Ovary (tissue), 9 donors: ENCODE data around the gene PLD2. TPM values are rescaled to one million over a fixed set of nuclear protein-coding genes. Genes with fewer than 3 reads are reported as not detected.
A peak's percentile ranks its signal among the peaks of the same experiment; 100 is the strongest.

Experiments
- DNase-seq, 5 donors: peaks; one replicate each; pipeline ENCODE4 v3.0.0-alpha.2; 2019 to 2020
- H3K27ac ChIP-seq, 2 donors: fragments of 200-600 bp; one replicate each; pipeline versions ENCODE4 v1.5.1 to v1.8.0; 2019 to 2022
- H3K27me3 ChIP-seq: fragments of 200-600 bp; one replicate; pipeline ENCODE4 v1.8.0; 2022
- H3K36me3 ChIP-seq: fragments of 200-600 bp; sonication (generic); one replicate; pipeline ENCODE4 v1.5.1; 2019
- H3K4me1 ChIP-seq: one replicate; pipeline ENCODE4 v1.8.1; 2013; ENCODE audit warnings: mild to moderate bottlenecking, moderate library complexity; ENCODE audit not compliant: insufficient read depth
- H3K4me3 ChIP-seq: fragments of 200-600 bp; sonication (generic); one replicate; pipeline ENCODE4 v1.5.1; 2017
- H3K9me3 ChIP-seq, 2 donors: fragments of 200-600 bp in 1 of 2; sonication (generic) in 1 of 2; one replicate each; pipeline versions ENCODE4 v1.5.1 to v1.8.1; 2013 to 2019; ENCODE audit warnings: mild to moderate bottlenecking in 1 of 2, moderate library complexity in 1 of 2
- EP300 ChIP-seq: sonication (generic); formaldehyde crosslinking; IDR thresholded peaks from one replicate; pipeline ENCODE4 v1.6.1; 2017; ENCODE audit warnings: antibody characterized with exemption
- POLR2A ChIP-seq: fragments of 450-650 bp; IDR thresholded peaks from one replicate; pipeline ENCODE4 v1.6.1; 2017; ENCODE audit warnings: antibody characterized with exemption, mild to moderate bottlenecking, moderate library complexity
- WGBS, 3 donors: extraction: QIAGEN DNeasy Blood & Tissue Kit in 1 of 3; methylation state at CpG; one replicate each; pipeline versions ENCODE4 v1.1.5 to v1.1.7; 2013 to 2017; 5-methylcytosine and 5-hydroxymethylcytosine counted together
- intact Hi-C, 4 donors: fragments of 100-400 bp; cut with DNase I; formaldehyde crosslinking; loops; one replicate each; pipeline versions ENCODE4 v1.11.0 to v1.15.1; 2022 to 2023
- polyA plus RNA-seq, 2 donors: library from polyadenylated mRNA; stranded (reverse); fragments of 200-250 nt in 1 of 2; fragments of 350-450 nt in 1 of 2; fragmentation: Illumina TruSeq in 1 of 2; extraction: RNeasy Lipid Tissue Mini Kit (QIAGEN cat#74804) in 1 of 2; gene quantifications; one replicate each; pipeline ENCODE4 v1.2.3, GENCODE V29; 2013 to 2014
- total RNA-seq, 7 donors: library from RNA; depleted of rRNA in 2 of 7; stranded (reverse); fragments of >200 nt in 2 of 7; fragmentation: NEBNext Ultra II Directional in 3 of 7; extraction: Animal tissue kit (Norgen Biotek cat#: 25700) in 3 of 7; gene quantifications; one replicate each; pipeline versions ENCODE4 v1.1.0 to v1.2.4, GENCODE V29; 2016 to 2023
- TF ChIP-seq, protein P1 (sequence below), 3 donors: fragments of 450-650 bp in 2 of 3; fragments of 200-600 bp in 1 of 3; IDR thresholded peaks; one replicate each; pipeline versions ENCODE4 v1.5.1 to v1.8.0; 2016 to 2022; ENCODE audit warnings: antibody characterized with exemption in 3 of 3, mild to moderate bottlenecking in 1 of 3
- donor health status: DM: no; HTN: no; CAD: no; lungs with moderate emphysema.
- donor health status: DM: no; HTN: no; CAD: no.
- donor health status: Bipolar disorder and iron deficiency.
- donor health status: DM: yes; HTN: yes; CAD: no.
- donor health status: DM: no; HTN: no; CAD: no.
- donor health status: DM: yes; HTN: yes; CAD: no.

Gene PLD2
- total and polyA plus RNA-seq, 9 donors: 16.2 to 53.3 (median 37.8) TPM

DNA sequence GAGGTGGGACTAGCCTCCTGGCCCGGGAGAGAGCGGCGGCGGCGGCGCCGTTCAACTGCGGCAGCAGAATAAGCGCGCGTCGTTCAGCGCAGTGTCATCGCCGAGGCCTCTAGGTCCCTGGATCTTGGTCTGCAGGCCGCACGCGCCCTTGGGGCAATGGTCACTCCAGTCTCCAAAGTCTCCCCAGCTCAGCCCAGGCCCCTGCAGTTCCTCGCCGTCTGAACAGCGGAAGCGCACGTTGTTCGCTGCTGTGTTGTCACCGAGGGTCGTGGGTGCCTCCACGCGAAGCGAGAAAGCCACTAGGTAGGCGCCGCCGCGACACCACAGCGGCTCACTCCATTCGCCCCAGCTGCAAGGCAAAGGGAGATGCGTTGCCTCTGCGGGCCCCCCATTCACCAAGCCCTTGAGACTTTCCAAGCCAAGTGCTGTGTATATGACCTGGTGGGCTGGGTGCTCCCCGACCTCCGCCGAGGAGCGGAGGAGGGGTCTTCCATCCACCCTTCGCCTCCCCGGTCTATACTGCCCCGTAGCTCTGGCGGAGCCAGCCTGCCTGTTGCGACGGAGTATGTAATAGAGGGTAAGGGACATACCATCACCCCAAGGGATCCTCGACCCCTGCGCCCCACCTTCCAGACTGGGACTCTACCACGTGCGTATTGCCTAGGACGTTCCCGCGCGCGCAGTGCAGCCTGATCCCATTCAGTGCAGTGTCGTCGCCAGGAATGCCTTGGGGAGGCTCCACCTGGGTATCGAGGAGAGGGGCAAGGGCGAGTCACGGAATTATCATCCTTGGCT, 21.4 kb upstream of the PLD2 start:
- intact Hi-C loops: loop anchor here (2.0 to 10.0 kb wide), 6 partner anchors 51 to 269 kb away; partner anchors contain the start of genes CHRNE (in 1 of the 4), CXCL16 (in 1 of the 4), MED11 (in 1 of the 4) and ZMYND15 (in 1 of the 4)
- peaks cover 11% of the 10 kb centered on the region for H3K4me1 ChIP-seq
- no peaks in the 10 kb centered on the region for H3K36me3 ChIP-seq
- TF ChIP-seq, protein P1, sequence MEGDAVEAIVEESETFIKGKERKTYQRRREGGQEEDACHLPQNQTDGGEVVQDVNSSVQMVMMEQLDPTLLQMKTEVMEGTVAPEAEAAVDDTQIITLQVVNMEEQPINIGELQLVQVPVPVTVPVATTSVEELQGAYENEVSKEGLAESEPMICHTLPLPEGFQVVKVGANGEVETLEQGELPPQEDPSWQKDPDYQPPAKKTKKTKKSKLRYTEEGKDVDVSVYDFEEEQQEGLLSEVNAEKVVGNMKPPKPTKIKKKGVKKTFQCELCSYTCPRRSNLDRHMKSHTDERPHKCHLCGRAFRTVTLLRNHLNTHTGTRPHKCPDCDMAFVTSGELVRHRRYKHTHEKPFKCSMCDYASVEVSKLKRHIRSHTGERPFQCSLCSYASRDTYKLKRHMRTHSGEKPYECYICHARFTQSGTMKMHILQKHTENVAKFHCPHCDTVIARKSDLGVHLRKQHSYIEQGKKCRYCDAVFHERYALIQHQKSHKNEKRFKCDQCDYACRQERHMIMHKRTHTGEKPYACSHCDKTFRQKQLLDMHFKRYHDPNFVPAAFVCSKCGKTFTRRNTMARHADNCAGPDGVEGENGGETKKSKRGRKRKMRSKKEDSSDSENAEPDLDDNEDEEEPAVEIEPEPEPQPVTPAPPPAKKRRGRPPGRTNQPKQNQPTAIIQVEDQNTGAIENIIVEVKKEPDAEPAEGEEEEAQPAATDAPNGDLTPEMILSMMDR (IDR thresholded peaks at IDR 0.05): no peak
- TF ChIP-seq POLR2A (no peak), EP300 (no peak)
- no peak overlapping the region for H3K27ac ChIP-seq
- peak overlapping the region; percentile 25 for H3K4me3 ChIP-seq
- no peaks in the 10 kb centered on the region for H3K27me3 ChIP-seq
- no peak for DNase-seq
- no peaks in the 10 kb centered on the region for H3K9me3 ChIP-seq
- 8 to 19% (median 9%) methylated on average over 61 of the region's 61 CpGs for WGBS, 3 donors

DNA sequence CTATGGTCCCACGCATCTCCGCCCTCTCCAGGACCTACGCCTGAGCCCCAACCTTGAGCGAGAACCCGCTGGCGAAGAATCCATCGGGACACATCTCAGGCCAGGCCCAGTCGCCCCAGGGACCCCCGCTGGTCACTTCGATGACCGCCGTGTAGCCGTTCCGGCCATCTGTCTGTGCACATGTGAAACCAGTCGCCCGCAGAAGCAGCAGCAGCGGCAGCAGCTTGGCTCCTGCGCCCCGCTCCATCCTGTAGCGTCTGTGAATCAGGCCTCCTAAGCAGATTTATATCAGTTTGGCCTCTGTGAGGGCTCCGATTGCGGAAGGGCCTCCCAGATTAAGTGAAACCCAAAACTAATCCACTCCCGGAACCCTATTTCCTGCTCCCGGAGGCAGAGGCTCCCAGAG, 20.8 kb upstream of the PLD2 start, which contains the start of gene VMO1:
Gene VMO1, minus strand, starts transcription at position 259 of the 406 bp plus-strand sequence. Its CDS starts 12 bp downstream, at position 247.
- no peaks in the 10 kb centered on the region for H3K9me3 ChIP-seq
- H3K4me3 ChIP-seq: peak within 1 kb of the TSS; percentile 25
- peaks cover 13% of the 10 kb centered on the region for H3K4me1 ChIP-seq
- H3K36me3 ChIP-seq: no peaks in the 10 kb centered on the region
- TF ChIP-seq, protein P1 (IDR thresholded peaks at IDR 0.05): no peak
- TF ChIP-seq POLR2A (no peak), EP300 (no peak)
- 3 to 6% (median 5%) methylated on average over 24 of the region's 24 CpGs for WGBS, 3 donors
- H3K27ac ChIP-seq: no peak within 1 kb of the TSS
- no peak for DNase-seq
- intact Hi-C loops: loop anchor here (2.0 to 10.0 kb wide), 6 partner anchors 51 to 269 kb away; partner anchors contain the start of genes CHRNE (in 1 of the 4), CXCL16 (in 1 of the 4), MED11 (in 1 of the 4) and ZMYND15 (in 1 of the 4)
- H3K27me3 ChIP-seq: no peaks in the 10 kb centered on the region

DNA sequence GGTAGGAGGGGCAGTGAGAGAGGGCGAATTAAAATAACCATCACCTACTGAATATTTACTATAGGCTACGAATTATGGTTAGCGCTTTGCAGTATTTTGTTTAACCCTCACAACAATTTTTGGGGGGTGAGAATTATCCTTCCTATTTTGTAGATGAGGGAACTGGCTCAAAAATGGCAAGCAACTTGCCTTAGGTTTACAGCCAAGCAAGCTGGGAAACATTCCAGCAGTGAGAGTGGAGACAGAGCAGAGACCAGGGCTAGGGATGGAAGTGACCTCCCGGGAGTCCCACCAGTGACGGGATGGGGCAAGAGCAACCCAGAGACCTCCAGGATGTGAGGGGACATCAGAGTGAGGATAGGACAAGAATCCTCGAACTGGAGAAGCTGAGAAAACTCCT, 20.4 kb upstream of the PLD2 start:
- Histone ChIP-seq H3K27ac (no peak overlapping the region), H3K4me1 (peaks cover 13% of the 10 kb centered on the region), H3K27me3 (no peaks in the 10 kb centered on the region), H3K4me3 (peak overlapping the region; percentile 25), H3K9me3 (no peaks in the 10 kb centered on the region), H3K36me3 (no peaks in the 10 kb centered on the region)
- no peak for DNase-seq
- 6 to 12% (median 12%) methylated on average over 6 of the region's 6 CpGs for WGBS, 3 donors
- TF ChIP-seq POLR2A (no peak), EP300 (no peak)
- TF ChIP-seq, protein P1 (IDR thresholded peaks at IDR 0.05): no peak
- intact Hi-C loops: loop anchor here (2.0 to 10.0 kb wide), 6 partner anchors 52 to 268 kb away; partner anchors contain the start of genes CHRNE (in 1 of the 4), CXCL16 (in 1 of the 4), MED11 (in 1 of the 4) and ZMYND15 (in 1 of the 4)

DNA sequence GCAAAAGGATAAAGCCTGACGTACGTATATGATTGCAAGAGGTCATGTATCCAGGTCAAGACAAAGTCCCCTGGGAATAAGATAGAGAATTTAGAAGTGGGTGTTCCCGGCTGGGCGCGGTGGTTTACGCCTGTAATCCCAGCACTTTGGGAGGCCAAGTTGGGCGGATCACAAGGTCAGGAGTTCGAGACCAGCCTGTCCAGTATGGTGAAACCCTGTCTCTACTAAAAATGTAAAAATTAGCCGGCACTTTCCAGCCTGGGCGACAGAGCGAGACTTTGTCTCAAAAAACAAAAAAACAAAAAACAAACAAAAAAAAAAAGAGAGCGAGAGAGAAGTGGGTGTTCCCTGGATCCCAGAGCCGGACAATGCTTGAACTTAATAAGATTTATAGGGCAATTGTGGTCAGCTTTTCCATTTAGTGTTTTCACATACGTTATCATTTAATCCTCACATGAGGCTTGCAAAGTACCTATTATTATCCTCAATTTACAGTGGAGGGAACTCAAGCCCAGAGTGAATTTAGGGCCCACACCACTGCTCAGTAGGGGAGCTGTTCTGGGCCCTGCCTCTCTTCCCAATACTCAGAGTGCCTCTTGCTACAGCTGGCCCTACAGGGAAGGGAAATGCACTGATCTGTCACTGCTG, 18.7 kb upstream of the PLD2 start:
- Histone ChIP-seq H3K27me3 (no peaks in the 10 kb centered on the region), H3K27ac (no peak overlapping the region), H3K4me3 (no peak overlapping the region), H3K9me3 (no peaks in the 10 kb centered on the region), H3K36me3 (no peaks in the 10 kb centered on the region), H3K4me1 (peaks cover 13% of the 10 kb centered on the region)
- TF ChIP-seq, protein P1 (IDR thresholded peaks at IDR 0.05): no peak
- TF ChIP-seq POLR2A (no peak), EP300 (no peak)
- intact Hi-C loops: loop anchor here in 3 of 4 donors (2.0 to 10.0 kb wide), 5 partner anchors 53 to 267 kb away; partner anchors contain the start of genes CHRNE (in 1 of the 3), CXCL16 (in 1 of the 3), MED11 (in 1 of the 3) and ZMYND15 (in 1 of the 3)
- WGBS, 3 donors: 82 to 86% (median 83%) methylated on average over 14 of the region's 14 CpGs
- DNase-seq: no peak
